Measurements from ENCODE around the gene MTMR8.

- TF ChIP-seq CBFA2T2 (conservative IDR thresholded peaks at IDR 0.05) (no peak), MAFG (tag; conservative IDR thresholded peaks at IDR 0.05) (no peak), TSC22D4 (tag; IDR thresholded peaks at IDR 0.05) (no peak), REST (IDR thresholded peaks at IDR 0.05; ENCODE audit: borderline replicate concordance) (no peak), REST (CRISPR knock-in tag; IDR thresholded peaks at IDR 0.05; ENCODE audit: low read depth) (no peak), TAF1 (IDR thresholded peaks at IDR 0.05; ENCODE audit: control insufficient read depth, extremely low read depth, insufficient read depth, low read length, severe bottlenecking) (no peak), SMARCE1 (IDR thresholded peaks at IDR 0.05) (no peak), NCOA1 (IDR thresholded peaks at IDR 0.05; ENCODE audit: low read depth) (no peak), POLR2A (conservative IDR thresholded peaks at IDR 0.05) (no peak), ZNF785 (CRISPR knock-in tag; IDR thresholded peaks at IDR 0.05) (no peak), CTCF (IDR thresholded peaks at IDR 0.05 in 2 of 3, conservative IDR thresholded peaks at IDR 0.05 in 1 of 3; ENCODE audit: insufficient read depth in 2 of 3, low read depth in 1 of 3, low read length in 3 of 3) (no peak), NRF1 (conservative IDR thresholded peaks at IDR 0.05 in 1 of 2, IDR thresholded peaks at IDR 0.05 in 1 of 2) (no peak), NFE2L1 (tag; IDR thresholded peaks at IDR 0.05; ENCODE audit: borderline replicate concordance, low read depth) (no peak)
- TF ChIP-seq, protein P1, sequence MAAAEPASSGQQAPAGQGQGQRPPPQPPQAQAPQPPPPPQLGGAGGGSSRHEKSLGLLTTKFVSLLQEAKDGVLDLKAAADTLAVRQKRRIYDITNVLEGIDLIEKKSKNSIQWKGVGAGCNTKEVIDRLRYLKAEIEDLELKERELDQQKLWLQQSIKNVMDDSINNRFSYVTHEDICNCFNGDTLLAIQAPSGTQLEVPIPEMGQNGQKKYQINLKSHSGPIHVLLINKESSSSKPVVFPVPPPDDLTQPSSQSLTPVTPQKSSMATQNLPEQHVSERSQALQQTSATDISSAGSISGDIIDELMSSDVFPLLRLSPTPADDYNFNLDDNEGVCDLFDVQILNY (CRISPR knock-in tag; IDR thresholded peaks at IDR 0.05) = no peak
Observed at GRCh38 chrX:64350521-64350920, 44.7 kb downstream of the MTMR8 start.

Measured in K562 (cell line).